Hematopoietic multipotent progenitor cell treated with erythropoietin and hydrocortisone succinate and interleukin-3 and kit ligand, for 4 days (in vitro differentiated cells): ENCODE measurements around the gene LGR4.
A peak's percentile ranks its signal among the peaks of the same experiment; 100 is the strongest.

Experiments
- DNase-seq: peaks from one replicate; pipeline ENCODE4 v3.0.0-alpha.2; 2015

LGR4 gene

GRCh38 chr11:27396259-27396839 lies 76.2 kb downstream of the LGR4 start:
- DNase-seq, result no peak

- no peak for DNase-seq
Measured at GRCh38 chr11:27395556-27396258, 76.9 kb downstream of the LGR4 start.

GRCh38 chr11:27394781-27395228 lies 77.8 kb downstream of the LGR4 start:
- no peak for DNase-seq

- peak; percentile 78 for DNase-seq
Measured at GRCh38 chr11:27392278-27393114, 80.1 kb downstream of the LGR4 start.

GRCh38 chr11:27391331-27392015 lies 81.1 kb downstream of the LGR4 start:
- no peak for DNase-seq

- peak; percentile 25 for DNase-seq
Measured at GRCh38 chr11:27390318-27391295, 82.0 kb downstream of the LGR4 start.

GRCh38 chr11:27388869-27389268 lies 83.7 kb downstream of the LGR4 start:
- peak; percentile 44 for DNase-seq

- DNase-seq, result peak; percentile 82
Measured at GRCh38 chr11:27388001-27388400, 84.6 kb downstream of the LGR4 start.

GRCh38 chr11:27387362-27387761 lies 85.2 kb downstream of the LGR4 start:
- no peak for DNase-seq

- no peak for DNase-seq
Measured at GRCh38 chr11:27386181-27386845, 86.3 kb downstream of the LGR4 start.

- DNase-seq, result no peak
Measured at GRCh38 chr11:27385245-27385644, 87.3 kb downstream of the LGR4 start.

GRCh38 chr11:27384227-27384626 lies 88.4 kb downstream of the LGR4 start:
- DNase-seq, result no peak

- DNase-seq, result no peak
Measured at GRCh38 chr11:27383645-27384044, 88.9 kb downstream of the LGR4 start.

- DNase-seq, result no peak
Measured at GRCh38 chr11:27381238-27381666, 91.3 kb downstream of the LGR4 start.

- DNase-seq, result no peak
Measured at GRCh38 chr11:27380771-27381170, 91.8 kb downstream of the LGR4 start.

- DNase-seq, result no peak
Measured at GRCh38 chr11:27379449-27379848, 93.1 kb downstream of the LGR4 start.

- no peak for DNase-seq
Measured at GRCh38 chr11:27375370-27375769, 97.2 kb downstream of the LGR4 start.

GRCh38 chr11:27373856-27374602 lies 98.6 kb downstream of the LGR4 start:
- no peak for DNase-seq

- DNase-seq, result no peak
Measured at GRCh38 chr11:27373392-27373791, 99.2 kb downstream of the LGR4 start.

GRCh38 chr11:27372164-27372563 lies 100.4 kb downstream of the LGR4 start:
- peak; percentile 91 for DNase-seq

GRCh38 chr11:27371489-27371888 lies 101.1 kb downstream of the LGR4 start:
- DNase-seq, result no peak
